LNCaP clone FGC (cell line): ENCODE results near the gene DYNLL1.

Experiments used
- DNase-seq: peaks from one replicate; pipeline ENCODE4 v3.0.0-alpha.2; 2011; ENCODE audit warnings: low read depth
- H3K4me3 ChIP-seq: 2 replicates; pipeline ENCODE4 v1.5.1; 2011; ENCODE audit warnings: mild to moderate bottlenecking, low read depth, low read length, control low read depth
- CTCF ChIP-seq: IDR thresholded peaks from 2 replicates; pipeline ENCODE4 v1.5.1; 2012; ENCODE audit warnings: mild to moderate bottlenecking; ENCODE audit not compliant: control insufficient read depth, insufficient read depth; ENCODE audit errors: extremely low read depth

DYNLL1 gene

GRCh38 chr12:120532701-120533238 is 36.9 kb downstream of the DYNLL1 start:
- H3K4me3 ChIP-seq = no peak overlapping the region
- no peak for TF ChIP-seq CTCF
- DNase-seq = no peak

- H3K4me3 ChIP-seq = peak within 1 kb of the TSS; percentile 75
- no peak for TF ChIP-seq CTCF
- peak; percentile 70 for DNase-seq
These were observed 38.3 kb downstream of the DYNLL1 start, which contains the start of gene RNF10 for GRCh38 chr12:120534203-120534702. TSS of gene RNF10 (plus strand) at chr12:120534356. CDS start at chr12:120534812, 456 bp downstream.

- DNase-seq = no peak
- no peak for TF ChIP-seq CTCF
- H3K4me3 ChIP-seq = peak overlapping the region; percentile 75
These were observed 39.1 kb downstream of the DYNLL1 start for GRCh38 chr12:120534703-120535655.

GRCh38 chr12:120536064-120536791 is 40.3 kb downstream of the DYNLL1 start:
- no peak for DNase-seq
- H3K4me3 ChIP-seq = peak overlapping the region; percentile 75
- no peak for TF ChIP-seq CTCF

- peak overlapping the region; percentile 75 for H3K4me3 ChIP-seq
These were observed 41.9 kb downstream of the DYNLL1 start for GRCh38 chr12:120537856-120538220.

More at GRCh38 chr12:120537856-120538220, 41.9 kb downstream of the DYNLL1 start:
- no peak for TF ChIP-seq CTCF
- no peak for DNase-seq
